Activated CD8-positive, alpha-beta memory T cell treated with anti-CD3 and anti-CD28 coated beads for 36 hours (primary cell): ENCODE measurements around the gene LIF. TPM values are rescaled to one million over a fixed set of nuclear protein-coding genes. Genes with fewer than 3 reads are reported as not detected.
"Not testable (repeated sequence)": the region's sequence is repeated elsewhere in the genome, so short reads cannot be mapped to it uniquely, and the experiment has no call there.

ENCODE experiments used
- CTCF ChIA-PET: fragments of 350-600 bp; sonication (Branson Sonifier 250); formaldehyde crosslinking; loops from one replicate; lab custom pipeline; 2021; ENCODE audit warnings: antibody characterized with exemption; lab: Charles Lee
- POLR2A ChIA-PET: fragments of 350-600 bp; sonication (Branson Sonifier 250); formaldehyde crosslinking; loops from one replicate; lab custom pipeline; 2021; ENCODE audit warnings: antibody characterized with exemption; lab: Charles Lee
- total RNA-seq, 2 experiments: library from RNA; stranded (reverse); gene quantifications; one replicate each; pipeline ENCODE4 v1.2.3, GENCODE V29; 2021

LIF gene
- total RNA-seq, 2 experiments from 2014 or later: 121 to 128 TPM

DNA sequence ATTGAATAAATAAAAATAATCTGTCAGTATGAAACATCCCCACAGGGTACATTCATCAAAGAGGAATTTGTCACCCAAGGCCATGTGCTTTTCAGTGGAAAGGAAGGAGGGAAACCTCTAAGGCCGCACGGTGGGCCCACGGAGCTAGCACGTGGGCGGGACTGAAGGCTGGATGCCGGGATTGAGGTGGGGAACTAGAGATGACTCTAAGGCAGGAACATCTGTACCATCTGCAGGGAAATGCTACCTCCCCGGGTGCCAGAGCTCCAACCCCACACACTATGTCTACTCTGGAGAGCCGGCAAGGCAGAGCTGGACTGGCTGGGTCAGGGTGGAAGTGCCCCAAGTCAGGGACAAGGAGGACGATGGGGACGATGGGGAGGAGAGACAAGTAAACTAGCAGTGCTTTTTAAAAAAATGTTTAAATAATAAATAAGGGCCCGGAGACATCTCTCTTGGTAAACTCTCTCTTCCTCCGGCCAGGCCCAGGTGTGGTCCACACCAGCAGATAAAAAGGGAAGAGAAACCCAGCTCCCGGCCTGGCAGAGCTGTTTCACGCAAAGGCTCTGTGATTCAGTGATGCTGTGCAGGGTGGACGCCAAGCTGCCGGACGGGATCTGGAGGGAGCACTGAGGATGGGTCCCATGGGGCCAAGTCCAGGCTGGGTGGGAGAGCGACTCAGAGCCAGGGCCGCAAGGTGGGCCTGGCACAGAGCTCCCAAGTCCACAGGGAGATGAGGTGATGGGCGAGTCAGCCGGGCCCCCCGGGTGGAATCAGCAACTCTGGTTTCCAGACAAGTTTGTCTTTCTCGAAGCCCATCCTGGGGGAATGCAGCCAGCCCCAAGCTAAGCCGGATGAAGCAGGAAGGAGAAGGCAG is 5.8 kb downstream of the LIF start:
- CTCF ChIA-PET: no interaction called here
- POLR2A ChIA-PET: no interaction called here

DNA sequence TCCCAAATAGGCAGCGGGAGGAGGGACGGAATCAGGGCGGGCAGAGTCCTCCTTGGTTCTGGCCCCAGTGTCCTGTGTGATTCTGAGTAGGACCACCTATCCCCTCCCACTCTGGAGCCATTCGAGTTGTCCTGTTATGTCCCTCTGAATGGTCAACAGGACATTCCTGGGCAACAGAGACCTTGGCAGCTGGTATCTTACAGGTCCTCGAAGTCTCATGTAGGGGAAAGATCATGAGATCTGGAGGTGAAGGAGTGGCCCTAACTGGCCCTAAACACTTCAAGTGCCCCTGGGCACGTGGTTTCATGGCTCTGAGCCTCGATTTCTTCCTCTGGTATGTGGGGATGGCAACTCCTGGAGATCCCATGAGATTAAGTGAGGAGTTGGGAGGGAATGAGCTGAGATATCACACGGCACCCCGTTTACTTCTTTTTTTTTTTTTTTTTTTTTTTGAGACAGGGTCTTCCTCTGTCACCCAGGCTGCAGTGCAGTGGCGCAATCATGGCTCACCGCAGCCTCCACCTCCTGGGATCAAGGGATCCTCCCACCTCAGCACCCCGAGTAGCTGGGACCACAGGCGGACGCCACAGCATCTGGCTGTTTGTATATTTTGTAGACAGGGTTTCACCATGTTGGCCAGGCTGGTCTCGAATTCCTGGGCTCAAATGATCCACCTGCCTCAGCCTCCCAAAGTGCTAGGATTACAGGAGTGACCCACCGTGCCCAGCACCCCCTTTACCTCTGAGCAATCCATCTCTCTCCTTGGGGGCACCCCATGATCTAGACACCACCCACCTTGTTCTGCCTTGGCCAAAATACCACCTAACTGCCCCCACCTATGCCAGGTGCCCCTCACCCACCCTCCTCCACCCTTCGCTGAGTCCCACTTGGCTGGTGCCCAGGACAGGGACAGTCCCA is 6.8 kb downstream of the LIF start:
- ChIA-PET CTCF (no interaction called here), POLR2A (no interaction called here)

DNA sequence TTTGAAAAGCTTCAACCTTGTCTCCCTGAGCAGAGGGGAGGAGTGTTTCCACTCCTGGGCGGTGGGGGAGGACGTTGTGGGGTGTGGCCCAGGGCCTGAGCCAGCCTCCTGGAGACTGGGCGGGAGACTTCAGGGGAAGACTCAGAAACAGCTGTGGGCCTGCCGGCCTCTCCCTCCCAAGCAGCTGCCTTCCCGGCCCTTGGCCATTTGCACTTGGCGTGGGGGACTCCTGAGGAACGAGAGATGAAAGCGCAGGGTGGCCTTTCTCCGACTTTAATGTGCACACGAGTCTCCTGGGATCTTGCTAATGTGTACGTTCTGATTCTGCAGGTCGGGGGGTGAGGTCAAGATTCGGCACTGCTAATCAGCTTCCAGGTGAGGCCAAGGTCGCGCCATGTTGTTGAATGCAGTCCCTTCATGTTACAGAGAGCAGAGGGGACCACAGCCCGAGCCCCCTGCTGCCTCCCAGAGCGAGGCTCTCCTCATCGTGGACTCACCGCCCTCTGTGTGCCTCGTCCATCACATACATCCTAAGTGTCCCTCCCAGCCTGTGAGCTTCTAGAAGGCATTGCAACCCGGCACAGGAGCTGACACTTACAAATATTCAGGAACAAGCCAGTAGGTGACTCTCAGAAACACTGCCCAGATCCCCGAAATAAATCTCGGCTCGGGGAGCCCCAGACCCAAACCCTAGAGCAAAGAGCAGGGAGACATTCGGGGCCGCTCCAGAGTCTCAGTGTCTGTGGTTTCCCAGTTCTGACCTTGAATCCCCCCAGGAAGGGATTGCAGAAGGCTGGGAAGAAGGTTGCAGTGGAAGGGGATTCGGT is 7.7 kb downstream of the LIF start:
- ChIA-PET POLR2A (no interaction called here), CTCF (interaction anchor here (0.8 kb wide), 1 partner anchor 131 kb away, joined by 4 read pairs; no protein-coding TSS in a partner anchor)

DNA sequence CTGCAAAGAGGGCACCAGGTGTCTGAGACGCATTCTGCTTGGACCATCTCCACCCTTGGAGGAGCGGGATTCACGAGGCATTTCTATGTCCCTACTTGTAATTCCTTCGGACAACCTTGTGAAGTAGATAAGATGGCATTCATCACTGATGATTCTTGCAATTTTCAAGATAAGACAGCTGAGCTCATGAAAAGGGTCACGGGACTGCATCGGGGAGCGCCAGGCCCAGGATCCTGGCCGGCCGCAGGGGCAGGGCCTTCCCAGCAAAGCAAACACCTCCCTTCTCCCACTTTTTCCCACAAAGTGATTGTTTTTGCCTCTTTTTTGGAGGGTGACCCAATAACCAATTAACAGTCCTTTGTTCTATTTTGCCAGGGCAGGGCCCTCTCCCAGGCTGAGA is 8.4 kb downstream of the LIF start:
- ChIA-PET CTCF (interaction anchor here (0.8 kb wide), 1 partner anchor 130 kb away, joined by 4 read pairs; no protein-coding TSS in a partner anchor), POLR2A (no interaction called here)

DNA sequence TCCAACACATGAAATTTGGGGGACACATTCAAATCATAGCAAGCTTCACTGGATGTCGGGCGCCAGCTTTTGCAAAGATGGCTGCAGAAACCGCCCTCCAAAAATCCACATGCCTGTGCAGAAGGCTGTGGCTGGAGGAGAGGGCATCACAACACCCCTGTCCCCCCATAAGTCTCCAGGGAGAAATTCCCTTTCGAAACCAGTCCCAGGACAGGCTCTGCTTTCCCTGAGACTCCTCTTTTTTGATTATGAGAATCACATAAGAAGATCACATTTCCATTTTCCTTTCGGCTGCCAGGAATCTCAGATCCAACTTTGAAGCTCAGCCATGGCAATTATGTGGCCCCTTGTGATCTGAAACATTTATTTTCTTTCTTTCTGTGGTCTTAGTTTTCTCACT is 9.7 kb downstream of the LIF start:
- ChIA-PET POLR2A (no interaction called here), CTCF (interaction anchor here (0.7 to 1.7 kb wide), 2 partner anchors 9 to 51 kb away, joined by 3 to 5 read pairs; no protein-coding TSS in a partner anchor)

DNA sequence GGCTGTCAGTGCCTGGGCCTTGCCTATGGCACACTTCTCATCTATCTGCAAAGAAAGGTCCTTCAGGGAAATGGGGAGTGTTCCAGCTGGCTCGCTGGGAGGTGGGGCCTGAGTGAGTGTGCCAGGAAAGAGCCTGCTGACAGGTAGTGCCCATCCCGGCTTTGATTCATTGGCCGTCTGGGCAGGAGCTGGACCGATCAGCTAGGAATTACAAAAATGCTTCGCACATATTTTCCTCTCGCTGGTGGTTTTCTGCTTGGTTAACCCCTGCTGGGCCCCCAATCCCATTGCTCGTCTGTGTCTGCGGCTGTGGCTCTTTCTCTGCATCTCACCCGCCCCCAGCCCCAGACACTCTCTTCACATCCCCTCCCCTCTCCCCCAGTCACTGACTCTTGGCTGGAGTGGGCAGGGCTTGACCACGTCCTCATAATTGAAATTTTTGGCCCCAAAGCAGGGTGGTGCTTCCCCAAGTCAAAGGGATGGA is 10.8 kb downstream of the LIF start:
- ChIA-PET CTCF (no interaction called here), POLR2A (no interaction called here)

DNA sequence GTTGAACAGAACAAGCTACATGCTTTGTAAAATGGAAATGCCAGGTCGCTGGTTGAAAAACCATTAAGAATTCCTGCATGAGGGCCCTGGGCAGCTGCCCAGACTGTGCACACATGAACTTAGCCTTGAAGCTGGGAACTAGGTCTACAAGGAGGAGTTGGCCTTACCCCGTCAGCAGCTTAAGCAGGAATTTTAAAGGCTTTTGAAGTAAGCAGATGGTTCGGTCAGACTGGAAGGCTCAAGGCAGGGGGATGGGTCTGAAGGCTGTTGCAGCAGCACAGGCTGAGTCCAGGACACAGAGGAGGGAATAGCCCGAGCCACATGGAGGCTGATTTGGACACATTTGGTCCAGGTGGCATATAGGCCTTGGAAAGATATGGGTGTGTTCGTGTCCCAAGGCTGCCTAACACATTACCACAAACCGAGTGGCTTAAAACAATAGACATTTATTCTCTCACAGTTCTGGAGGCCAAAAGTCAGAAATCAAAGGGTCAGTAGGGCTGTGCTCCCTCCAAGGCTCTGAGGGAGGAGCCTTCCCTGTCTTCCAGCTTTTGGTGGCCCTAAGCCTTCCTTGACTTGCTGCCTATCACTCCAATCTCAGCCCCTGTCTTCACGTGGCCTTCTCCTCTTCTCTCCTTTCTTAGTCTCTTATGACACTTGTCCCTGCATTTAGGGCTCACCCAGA is 11.6 kb downstream of the LIF start:
- CTCF ChIA-PET: no interaction called here
- POLR2A ChIA-PET: no interaction called here

DNA sequence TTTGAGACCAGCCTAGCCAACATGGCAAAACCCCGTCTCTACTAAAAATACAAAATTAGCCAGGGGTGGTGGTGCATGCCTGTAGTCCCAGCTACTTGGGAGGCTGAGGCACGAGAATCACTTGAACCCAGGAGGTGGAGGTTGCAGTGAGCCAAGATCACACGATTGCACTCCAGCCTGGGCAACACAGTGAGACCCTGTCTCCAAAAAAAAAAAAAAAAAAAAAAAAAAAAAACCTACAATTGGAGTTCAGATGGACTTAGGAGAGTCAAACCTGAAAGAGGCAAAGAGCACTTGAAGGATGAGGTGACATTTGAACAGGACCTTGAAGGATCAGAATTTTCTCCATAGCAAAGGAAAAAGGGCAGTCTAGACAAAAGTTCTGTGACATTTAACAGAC is 12.2 kb downstream of the LIF start:
- CTCF ChIA-PET, POLR2A ChIA-PET: not testable (repeated sequence)

DNA sequence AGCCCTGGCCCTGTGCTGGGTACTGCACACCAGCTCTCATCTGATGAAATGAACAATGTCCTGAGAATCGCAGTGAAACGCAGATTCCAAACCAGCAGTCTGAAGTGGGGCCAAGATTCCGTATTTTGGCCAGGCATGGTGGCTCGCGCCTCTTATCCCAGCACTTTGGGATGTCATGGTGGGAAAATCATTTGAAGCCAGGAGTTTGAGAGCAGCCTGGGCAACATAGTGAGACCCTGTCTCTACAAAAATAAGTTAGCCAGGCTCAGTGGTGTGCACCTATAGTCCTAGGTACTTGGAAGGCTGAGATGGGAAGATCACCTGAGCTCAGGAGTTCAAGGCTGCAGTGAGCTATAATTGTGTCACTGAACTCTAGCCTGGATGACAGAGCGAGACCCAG is 13.0 kb downstream of the LIF start:
- POLR2A ChIA-PET: no interaction called here

DNA sequence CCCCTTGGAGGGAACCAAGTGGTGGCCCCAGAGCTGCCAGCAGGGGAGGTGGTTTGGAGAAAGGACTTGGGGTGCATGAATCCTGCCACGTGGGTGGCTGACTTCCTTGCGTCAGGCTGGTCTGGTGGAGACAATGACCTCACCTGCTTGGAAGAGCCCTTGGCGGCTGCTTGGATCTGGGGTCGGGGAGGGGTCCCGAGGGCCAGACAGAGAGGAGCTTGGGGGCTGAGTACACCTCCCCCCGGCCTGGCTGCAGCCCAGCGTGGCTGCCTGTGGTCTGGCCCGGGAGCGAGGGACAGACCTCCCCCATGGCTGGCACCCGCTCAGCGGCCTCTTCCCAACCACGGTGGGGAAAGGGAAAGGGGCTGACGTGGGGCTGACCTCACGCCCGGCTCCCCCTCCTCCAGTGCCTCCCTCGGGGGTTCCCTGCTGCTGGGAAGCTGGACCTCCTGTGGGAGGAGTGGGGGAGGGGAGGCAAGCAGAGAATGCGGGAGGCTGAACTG is 13.8 kb downstream of the LIF start:
- ChIA-PET CTCF (no interaction called here), POLR2A (no interaction called here)

More for the DNA sequence above, 13.0 kb downstream of the LIF start:
- CTCF ChIA-PET: no interaction called here

DNA sequence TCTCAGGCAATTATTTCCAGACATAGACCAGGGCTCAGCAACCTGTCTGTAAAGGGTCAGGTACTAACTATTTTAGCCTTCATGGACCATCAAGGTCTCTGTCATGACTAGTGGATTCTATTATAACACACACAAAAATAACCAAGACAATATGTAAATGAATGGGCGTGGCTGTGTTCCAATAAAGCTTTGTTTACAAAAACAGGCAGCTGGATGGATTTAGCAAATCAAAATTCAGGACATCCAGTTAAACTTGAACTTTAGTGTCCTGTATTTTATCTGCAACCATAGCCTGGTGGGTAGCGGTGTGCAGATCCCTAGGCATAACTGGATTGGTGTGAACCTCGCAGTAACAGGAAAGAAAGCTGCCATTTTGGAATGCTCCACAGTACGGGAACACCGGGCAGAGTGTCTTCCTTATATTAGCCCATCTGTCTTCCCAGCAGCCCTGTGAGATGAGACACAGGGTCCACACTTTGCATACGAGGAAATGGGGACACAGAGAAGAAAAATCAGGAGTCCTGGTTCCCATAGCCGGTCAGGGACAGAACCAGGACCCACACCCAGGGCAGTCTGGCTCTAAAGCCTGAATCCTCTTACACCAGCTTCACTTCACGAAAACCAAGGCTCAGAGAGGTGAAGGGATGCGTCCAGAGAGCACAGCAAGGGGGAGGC is 15.6 kb downstream of the LIF start:
- POLR2A ChIA-PET: interaction anchor here (0.6 kb wide), 1 partner anchor 45 kb away, joined by 3 read pairs; no protein-coding TSS in a partner anchor
- CTCF ChIA-PET: interaction anchor here (0.7 kb wide), 1 partner anchor 82 kb away, joined by 3 read pairs; no protein-coding TSS in a partner anchor

DNA sequence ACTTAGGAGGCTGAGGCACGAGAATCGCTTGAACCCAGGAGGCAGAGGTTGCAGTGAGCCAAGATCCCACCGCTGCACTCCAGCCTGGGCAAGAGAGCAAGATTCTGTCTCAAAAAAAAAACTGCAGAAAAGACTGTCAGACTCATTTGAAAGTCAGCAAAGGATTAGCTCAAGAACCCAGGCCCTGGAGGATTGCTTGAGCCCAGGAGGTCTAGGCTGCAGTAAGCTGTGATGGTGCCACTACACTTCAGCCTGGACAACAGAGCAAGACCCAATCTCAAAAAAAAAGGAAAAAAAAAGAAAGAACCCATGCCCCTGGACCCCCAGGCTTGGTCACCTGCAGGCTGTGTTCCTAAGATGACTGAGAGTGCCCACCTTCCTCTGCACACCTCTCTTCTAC is 16.2 kb downstream of the LIF start:
- CTCF ChIA-PET: interaction anchor here (0.7 kb wide), 1 partner anchor 81 kb away, joined by 3 read pairs; no protein-coding TSS in a partner anchor
- POLR2A ChIA-PET: no interaction called here

DNA sequence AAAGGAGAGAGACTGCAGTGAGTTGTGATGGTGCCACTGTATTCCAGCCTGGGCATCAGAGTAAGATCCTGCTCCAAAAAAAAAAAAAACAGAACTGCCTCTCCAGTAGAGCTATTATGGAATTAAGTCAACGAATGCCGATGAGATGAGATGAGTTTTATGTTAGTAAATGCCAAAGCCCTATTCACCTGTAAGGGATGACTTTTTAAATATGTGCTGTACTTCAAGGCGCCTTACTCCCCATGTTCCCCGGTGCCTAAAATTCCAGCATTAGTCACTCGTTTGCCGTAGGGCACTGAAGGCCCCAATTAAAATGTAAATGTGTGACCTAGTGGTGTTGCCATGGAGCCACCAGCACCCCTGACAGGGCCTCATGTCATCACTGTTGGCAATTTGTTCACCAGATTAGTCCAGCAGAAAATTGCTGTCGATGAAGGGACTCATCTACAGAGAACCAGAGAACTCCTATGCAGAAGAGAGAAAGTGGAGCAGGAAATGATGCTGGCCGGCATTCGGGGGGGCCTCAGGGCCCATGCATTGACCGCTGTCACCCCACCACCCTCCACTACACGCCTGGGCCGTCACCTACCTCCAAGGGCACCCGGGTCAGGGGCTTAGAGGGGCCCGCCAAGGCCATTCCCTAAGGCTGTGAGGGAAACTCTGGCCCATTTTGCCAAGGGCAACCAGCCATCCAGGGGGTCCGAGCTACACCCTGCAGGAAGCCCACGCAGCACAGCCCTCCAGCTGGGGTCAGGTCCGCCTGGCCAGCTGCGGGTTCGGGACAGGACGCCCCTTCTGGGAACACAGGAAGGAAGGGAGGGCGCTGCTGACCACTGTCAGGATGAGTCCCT is 17.8 kb downstream of the LIF start:
- ChIA-PET POLR2A (no interaction called here), CTCF (no interaction called here)

DNA sequence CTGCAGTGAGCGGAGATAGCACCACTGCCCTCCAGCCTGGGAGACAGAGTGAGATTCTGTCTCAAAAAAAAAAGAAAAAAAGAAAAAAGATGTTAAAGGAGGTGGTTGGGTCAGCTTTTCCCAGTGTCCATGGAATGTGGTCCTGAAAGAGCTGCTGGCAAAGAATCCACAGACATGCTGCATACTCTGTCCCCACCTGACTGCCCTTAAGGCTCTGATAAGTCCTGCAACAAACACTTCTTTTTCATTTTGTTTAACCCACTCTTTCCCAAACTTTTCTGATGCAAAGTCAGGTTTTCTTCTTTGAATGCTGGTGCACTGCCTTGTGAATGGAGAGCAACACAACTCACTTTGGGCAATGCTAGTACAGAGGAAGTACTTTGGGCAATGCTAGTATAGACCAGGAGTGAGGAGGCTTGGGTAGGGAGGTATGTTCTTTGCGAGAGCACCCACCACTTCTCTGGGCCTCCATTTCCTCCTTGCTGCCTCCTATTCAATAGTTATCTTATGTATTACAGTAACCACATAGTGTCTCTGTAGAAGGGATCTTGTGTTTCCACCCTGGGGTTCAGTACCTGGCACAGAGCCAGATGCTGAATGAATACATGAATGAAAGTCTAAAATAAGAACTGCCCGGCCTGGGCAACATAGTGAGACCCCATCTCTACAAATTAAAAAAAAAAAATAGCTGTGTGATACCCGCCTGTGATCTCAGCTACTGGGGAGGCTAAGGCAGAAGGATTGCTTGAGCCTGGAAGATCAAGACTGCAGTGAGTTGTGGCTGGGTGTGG is 18.9 kb downstream of the LIF start:
- ChIA-PET POLR2A (no interaction called here), CTCF (no interaction called here)

DNA sequence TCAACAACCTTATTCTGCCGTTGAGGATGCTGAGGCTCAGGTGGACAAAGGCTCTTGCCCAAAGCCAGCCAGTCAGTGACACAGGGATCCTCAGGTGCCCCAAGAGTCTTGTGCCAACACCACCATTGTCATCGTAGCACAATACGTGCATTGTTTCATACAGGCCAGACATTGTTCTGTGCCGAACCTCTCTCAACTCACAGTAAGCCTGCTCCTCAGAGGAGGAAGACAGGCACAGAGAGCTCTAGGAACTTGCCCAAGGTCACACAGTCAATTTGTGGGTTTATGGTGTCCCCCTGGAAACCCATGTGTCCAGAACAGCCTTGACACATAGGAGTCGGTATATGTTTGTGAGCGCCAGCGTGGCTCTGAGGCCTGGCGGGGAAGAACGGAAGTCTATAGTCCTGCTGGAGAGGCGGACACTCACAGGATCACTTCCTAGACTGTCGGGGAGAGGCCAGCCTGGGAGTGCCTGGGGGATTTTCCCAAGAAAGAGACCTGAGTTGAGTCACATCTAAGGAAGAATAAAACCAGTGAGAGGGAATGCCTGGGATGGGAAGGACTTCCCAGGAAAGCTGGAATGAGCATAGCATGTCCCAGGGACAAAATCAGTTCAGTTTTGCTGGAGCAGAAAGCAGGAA is 20.2 kb downstream of the LIF start:
- ChIA-PET POLR2A (no interaction called here), CTCF (no interaction called here)
